Heart left ventricle (tissue), 16 donors: Measurements from ENCODE around the gene RINL. TPM values are rescaled to one million over a fixed set of nuclear protein-coding genes. Genes with fewer than 3 reads are reported as not detected.

Experiments used
- ATAC-seq, 4 donors: fragments of 200-7000 bp; cut with Tn5 transposase; one replicate each; pipeline ENCODE4 v1.9.1; 2020 to 2022; ENCODE audit warnings: moderate library complexity in 4 of 4, mild to moderate bottlenecking in 3 of 4, moderate number of reproducible peaks in 1 of 4
- DNase-seq, 5 donors: peaks; one replicate each; pipeline ENCODE4 v3.0.0-alpha.2; 2020
- H3K27ac ChIP-seq, 12 donors: fragments of 200-600 bp; sonication (generic) in 4 of 12; one replicate each; pipeline versions ENCODE4 v1.5.0 to v1.8.0; 2016 to 2022; ENCODE audit warnings: mild to moderate bottlenecking in 2 of 12
- H3K27me3 ChIP-seq, 9 donors: fragments of 200-600 bp; sonication (generic) in 2 of 9; one replicate each; pipeline versions ENCODE4 v1.5.1 to v1.8.0; 2016 to 2022; ENCODE audit warnings: mild to moderate bottlenecking in 3 of 9
- H3K36me3 ChIP-seq, 9 donors: fragments of 200-600 bp; sonication (generic) in 2 of 9; one replicate each; pipeline versions ENCODE4 v1.5.0 to v1.8.0; 2018 to 2022; ENCODE audit warnings: mild to moderate bottlenecking in 2 of 9
- H3K4me1 ChIP-seq, 12 donors: fragments of 200-600 bp; sonication (generic) in 4 of 12; one replicate each; pipeline versions ENCODE4 v1.5.0 to v1.8.0; 2016 to 2022; ENCODE audit warnings: mild to moderate bottlenecking in 3 of 12
- H3K4me3 ChIP-seq, 12 donors: fragments of 200-600 bp; sonication (generic) in 4 of 12; one replicate each; pipeline versions ENCODE4 v1.5.0 to v1.8.0; 2017 to 2022; ENCODE audit warnings: mild to moderate bottlenecking in 9 of 12, moderate library complexity in 4 of 12
- H3K9me3 ChIP-seq, 12 donors: fragments of 200-600 bp; sonication (generic) in 4 of 12; one replicate each; pipeline versions ENCODE4 v1.5.0 to v1.8.0; 2016 to 2022; ENCODE audit warnings: mild to moderate bottlenecking in 1 of 12
- POLR2A ChIP-seq, 2 donors: fragments of 450-650 bp; IDR thresholded peaks; one replicate each; pipeline ENCODE4 v1.6.1; 2017; ENCODE audit warnings: antibody characterized with exemption in 2 of 2, mild to moderate bottlenecking in 2 of 2, moderate library complexity in 2 of 2
- WGBS, 4 donors: extraction: QIAGEN DNeasy Blood & Tissue Kit in 2 of 4; methylation state at CpG; one replicate each; pipeline versions ENCODE4 v1.1.5 to v1.1.7; 2013 to 2018; 5-methylcytosine and 5-hydroxymethylcytosine counted together
- intact Hi-C, 10 donors: fragments of 100-400 bp; cut with DNase I; formaldehyde crosslinking; loops; one replicate each; pipeline versions ENCODE4 v1.11.1 to v1.14.2; 2022
- polyA plus RNA-seq, 2 donors: library from polyadenylated mRNA; stranded (reverse); fragments of 200-250 nt; gene quantifications; one replicate each; pipeline ENCODE4 v1.2.3, GENCODE V29; 2013
- total RNA-seq, 9 donors: library from RNA; depleted of rRNA in 2 of 9; stranded (reverse); fragments of >200 nt in 2 of 9; fragmentation: NEBNext Ultra II Directional in 3 of 9; extraction: Animal tissue kit (Norgen Biotek cat#: 25700) in 3 of 9; gene quantifications; one replicate each; pipeline versions ENCODE4 v1.1.0 to v1.2.4, GENCODE V29; 2016 to 2023
- TF ChIP-seq, protein P1 (sequence below), 12 donors: fragments of 200-600 bp; sonication (generic) in 4 of 12; IDR thresholded peaks; one replicate each; pipeline versions ENCODE4 v1.5.0 to v1.8.0; 2018 to 2022; ENCODE audit warnings: antibody characterized with exemption in 12 of 12, mild to moderate bottlenecking in 5 of 12
- donor health status: ischemic (EF 13 %, LVEDD 7.1; RV severe dilation, severe dysfunction).
- donor health status: healthy with polysubstance abuse.
- donor health status: DM: no; HTN: yes; CAD: no.
- donor health status: DM: no; HTN: no; CAD: no.
- donor health status: ischemic (EF 25% LVEDD 6.9; RV normal size, moderate dysfunction).
- donor health status: ischemic (EF 25% LVEDD 5.7; RV mildly dilated, moderate dysfunction).
- donor health status: healthy.
- donor health status: DM: yes; HTN: yes; CAD: no.
- donor health status: ischemic (EF 35%, LVEDD 5.7; RV mildly dilated, moderate dysfunction).
- donor health status: nonischemic (EF 11% LVEDD 7.7; RV severe dilation, severe dysfunction).
- donor health status: DM: yes; HTN: yes; CAD: no.
- donor health status: PGD.
- donor health status: ischemic (EF 29% LVEDD 5.4; RV normal size, mild dysfunction).
- donor health status: nonischemic (EF 23%, LVEDD 6.1; RV moderate dilation, normal function).

The RINL gene
- total and polyA plus RNA-seq, 11 donors = 1.6 to 11.3 (median 4.3) TPM

DNA sequence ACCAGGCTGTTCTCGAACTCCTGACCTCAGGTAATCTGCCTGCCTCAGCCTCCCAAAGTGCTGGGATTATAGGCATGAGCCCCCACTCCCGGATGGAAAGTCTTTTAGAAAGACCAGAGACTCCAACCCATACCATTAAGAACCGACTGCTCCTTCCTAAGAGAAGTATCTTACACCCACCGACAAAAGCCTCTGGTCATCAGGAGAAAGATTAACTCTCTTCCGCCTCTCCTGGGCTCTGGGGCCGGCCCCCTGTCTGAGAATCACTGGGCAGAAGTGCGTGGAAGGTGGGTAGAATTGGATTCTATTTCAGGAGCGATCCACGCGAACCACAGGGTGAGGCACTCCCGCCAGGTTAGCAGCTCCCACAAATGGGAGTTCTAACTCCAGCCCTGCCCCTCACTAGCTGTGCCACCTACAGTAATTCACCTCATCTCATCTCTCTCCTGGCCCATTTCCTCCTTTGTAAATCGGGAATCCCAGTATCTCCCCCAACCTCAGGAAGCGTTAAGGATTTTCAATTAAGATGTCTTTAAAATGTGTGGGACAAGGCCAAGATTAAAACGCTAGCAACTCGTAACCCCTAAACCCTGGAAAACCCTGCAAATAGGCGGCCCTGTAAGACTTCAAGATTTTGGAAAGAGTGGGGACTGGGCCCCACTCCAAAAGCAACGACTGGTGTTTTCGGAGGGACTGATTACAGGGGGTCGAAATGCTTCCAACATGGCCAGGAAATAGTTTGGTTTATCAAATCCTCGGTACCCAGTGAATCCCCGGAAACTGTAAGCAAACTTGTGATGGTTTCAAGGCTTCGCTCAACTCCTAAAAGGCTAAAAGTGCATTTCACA is 29.6 kb downstream of the RINL start:
- WGBS, 4 donors = 15 to 19% (median 17%) methylated on average over 22 of the region's 22 CpGs
- Histone ChIP-seq H3K36me3 (peaks cover 2 to 50% (median 43%) of the 10 kb centered on the region in 9 donors), H3K27ac (peak overlapping the region in 11 of 12 donors; percentile 99 to 100 (median 100)), H3K9me3 (no peaks in the 10 kb centered on the region), H3K4me1 (peaks cover 9 to 59% (median 50%) of the 10 kb centered on the region in 12 donors), H3K27me3 (no peaks in the 10 kb centered on the region), H3K4me3 (peak overlapping the region; percentile 74 to 100 (median 93))
- TF ChIP-seq, protein P1, sequence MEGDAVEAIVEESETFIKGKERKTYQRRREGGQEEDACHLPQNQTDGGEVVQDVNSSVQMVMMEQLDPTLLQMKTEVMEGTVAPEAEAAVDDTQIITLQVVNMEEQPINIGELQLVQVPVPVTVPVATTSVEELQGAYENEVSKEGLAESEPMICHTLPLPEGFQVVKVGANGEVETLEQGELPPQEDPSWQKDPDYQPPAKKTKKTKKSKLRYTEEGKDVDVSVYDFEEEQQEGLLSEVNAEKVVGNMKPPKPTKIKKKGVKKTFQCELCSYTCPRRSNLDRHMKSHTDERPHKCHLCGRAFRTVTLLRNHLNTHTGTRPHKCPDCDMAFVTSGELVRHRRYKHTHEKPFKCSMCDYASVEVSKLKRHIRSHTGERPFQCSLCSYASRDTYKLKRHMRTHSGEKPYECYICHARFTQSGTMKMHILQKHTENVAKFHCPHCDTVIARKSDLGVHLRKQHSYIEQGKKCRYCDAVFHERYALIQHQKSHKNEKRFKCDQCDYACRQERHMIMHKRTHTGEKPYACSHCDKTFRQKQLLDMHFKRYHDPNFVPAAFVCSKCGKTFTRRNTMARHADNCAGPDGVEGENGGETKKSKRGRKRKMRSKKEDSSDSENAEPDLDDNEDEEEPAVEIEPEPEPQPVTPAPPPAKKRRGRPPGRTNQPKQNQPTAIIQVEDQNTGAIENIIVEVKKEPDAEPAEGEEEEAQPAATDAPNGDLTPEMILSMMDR (IDR thresholded peaks at IDR 0.05) = no peak
- no peak for TF ChIP-seq POLR2A (IDR thresholded peaks at IDR 0.05)
- no peak for DNase-seq
- intact Hi-C loops = loop anchor here in 7 of 10 donors (1.0 to 10.0 kb wide), 6 partner anchors 16 to 224 kb away; partner anchors contain the start of genes ECH1 (in 1 of the 7), MRPS12 (in 1 of the 7) and SARS2 (in 1 of the 7)
- ATAC-seq = no peak

GRCh38 chr19:38846097-38846496 is 32.0 kb downstream of the RINL start:
- TF ChIP-seq POLR2A (IDR thresholded peaks at IDR 0.05) = no peak
- TF ChIP-seq, protein P1 (IDR thresholded peaks at IDR 0.05) = no peak
- no peak for ATAC-seq
- peaks cover 9 to 56% (median 42%) of the 10 kb centered on the region in 12 donors for H3K4me1 ChIP-seq
- no peak overlapping the region for H3K4me3 ChIP-seq
- intact Hi-C loops = loop anchor here in 2 of 10 donors (10.0 kb wide), 2 partner anchors 111 to 221 kb away; no protein-coding TSS in a partner anchor
- no peaks in the 10 kb centered on the region for H3K9me3 ChIP-seq
- WGBS, 4 donors = 37 to 72% (median 62%) methylated on average over 2 of the region's 2 CpGs
- peaks cover 2 to 75% (median 67%) of the 10 kb centered on the region in 9 donors for H3K36me3 ChIP-seq
- no peak overlapping the region for H3K27ac ChIP-seq
- H3K27me3 ChIP-seq = no peaks in the 10 kb centered on the region
- no peak for DNase-seq

- no peak overlapping the region for H3K4me3 ChIP-seq
- H3K27ac ChIP-seq = no peak overlapping the region
- H3K36me3 ChIP-seq = peaks cover 2 to 80% (median 73%) of the 10 kb centered on the region in 9 donors
- ATAC-seq = no peak
- WGBS, 4 donors = 84 to 90% (median 85%) methylated on average over 14 of the region's 14 CpGs
- intact Hi-C loops = loop anchor here in 2 of 10 donors (10.0 kb wide), 2 partner anchors 111 to 221 kb away; no protein-coding TSS in a partner anchor
- H3K27me3 ChIP-seq = no peaks in the 10 kb centered on the region
- no peaks in the 10 kb centered on the region for H3K9me3 ChIP-seq
- peaks cover 9 to 53% (median 41%) of the 10 kb centered on the region in 12 donors for H3K4me1 ChIP-seq
- TF ChIP-seq, protein P1 (IDR thresholded peaks at IDR 0.05) = no peak
- no peak for TF ChIP-seq POLR2A (IDR thresholded peaks at IDR 0.05)
- DNase-seq = peak in 1 of 5 donors; percentile 5
Observed at GRCh38 chr19:38845374-38846024, 32.6 kb downstream of the RINL start.
